NT2/D1 (cell line): ENCODE results near the gene GNG13.

Source experiments
- DNase-seq: peaks from one replicate; pipeline ENCODE4 v3.0.0-alpha.2; 2011; ENCODE audit warnings: low read depth, low spot score
- H3K27me3 ChIP-seq: 2 replicates; pipeline ENCODE4 v1.6.0; 2011; ENCODE audit warnings: mild to moderate bottlenecking; ENCODE audit not compliant: insufficient read length, insufficient read depth
- H3K36me3 ChIP-seq: 2 replicates; pipeline ENCODE4 v1.6.1; 2011; ENCODE audit warnings: mild to moderate bottlenecking, low read length, mixed read lengths; ENCODE audit not compliant: insufficient read depth, insufficient read length
- H3K4me1 ChIP-seq: 2 replicates; pipeline ENCODE4 v1.5.1; 2011; ENCODE audit not compliant: insufficient read depth, insufficient read length
- H3K4me3 ChIP-seq: 2 replicates; pipeline ENCODE4 v1.5.1; 2011; ENCODE audit warnings: low read depth; ENCODE audit not compliant: insufficient read length
- H3K9ac ChIP-seq: 2 replicates; pipeline ENCODE4 v1.6.0; 2011; ENCODE audit warnings: low read depth; ENCODE audit not compliant: insufficient read length
- H3K9me3 ChIP-seq: 2 replicates; pipeline ENCODE4 v1.5.1; 2011; ENCODE audit warnings: mild to moderate bottlenecking, low read length; ENCODE audit not compliant: insufficient read depth
- SUZ12 ChIP-seq: IDR thresholded peaks from 2 replicates; pipeline ENCODE4 v1.6.1; 2011; ENCODE audit not compliant: insufficient read length, insufficient read depth; ENCODE audit errors: extremely low read depth
- YY1 ChIP-seq: IDR thresholded peaks from 2 replicates; pipeline ENCODE4 v1.6.1; 2011; ENCODE audit not compliant: insufficient read length, insufficient read depth
- ZNF274 ChIP-seq: IDR thresholded peaks from 2 replicates; pipeline ENCODE4 v1.6.1; 2011; ENCODE audit warnings: mild to moderate bottlenecking, low read depth, low read length

Gene GNG13

GRCh38 chr16:805474-805873 is 4.9 kb upstream of the GNG13 start:
- TF ChIP-seq YY1 = no peak
- TF ChIP-seq SUZ12 = no peak
- TF ChIP-seq ZNF274 = no peak
- peaks cover 45% of the 10 kb centered on the region for H3K27me3 ChIP-seq

GRCh38 chr16:804193-805048 is 3.9 kb upstream of the GNG13 start:
- Histone ChIP-seq H3K9ac (peak overlapping the region; percentile 59), H3K4me1 (peaks cover 43% of the 10 kb centered on the region), H3K9me3 (no peaks in the 10 kb centered on the region), H3K36me3 (no peaks in the 10 kb centered on the region), H3K4me3 (no peak overlapping the region), H3K27me3 (peaks cover 52% of the 10 kb centered on the region)
- no peak for DNase-seq
- TF ChIP-seq YY1 = no peak
- TF ChIP-seq ZNF274 = no peak
- no peak for TF ChIP-seq SUZ12

More at GRCh38 chr16:805474-805873, 4.9 kb upstream of the GNG13 start:
- no peak for DNase-seq
- Histone ChIP-seq H3K4me3 (no peak overlapping the region), H3K36me3 (peaks cover 2% of the 10 kb centered on the region), H3K4me1 (peaks cover 39% of the 10 kb centered on the region), H3K9ac (peak overlapping the region; percentile 63), H3K9me3 (no peaks in the 10 kb centered on the region)

GRCh38 chr16:803754-804080 is 3.2 kb upstream of the GNG13 start:
- H3K4me3 ChIP-seq = no peak overlapping the region
- H3K36me3 ChIP-seq = peaks cover 4% of the 10 kb centered on the region
- H3K9ac ChIP-seq = peak overlapping the region; percentile 39
- H3K27me3 ChIP-seq = peaks cover 52% of the 10 kb centered on the region
- H3K9me3 ChIP-seq = no peaks in the 10 kb centered on the region
- peaks cover 46% of the 10 kb centered on the region for H3K4me1 ChIP-seq
- no peak for DNase-seq
- TF ChIP-seq ZNF274 (no peak), SUZ12 (no peak)

- Histone ChIP-seq H3K4me1 (peaks cover 46% of the 10 kb centered on the region), H3K36me3 (peaks cover 4% of the 10 kb centered on the region), H3K27me3 (peaks cover 52% of the 10 kb centered on the region), H3K9me3 (no peaks in the 10 kb centered on the region), H3K9ac (peak overlapping the region; percentile 39), H3K4me3 (no peak overlapping the region)
- DNase-seq = no peak
- no peak for TF ChIP-seq ZNF274
- TF ChIP-seq YY1 = no peak
- TF ChIP-seq SUZ12 = no peak
Measured at GRCh38 chr16:802914-803753, 2.6 kb upstream of the GNG13 start.

- H3K4me1 ChIP-seq = peaks cover 46% of the 10 kb centered on the region
- no peak overlapping the region for H3K9ac ChIP-seq
- no peak for DNase-seq
- TF ChIP-seq SUZ12 (no peak), ZNF274 (no peak), YY1 (no peak)
- H3K4me3 ChIP-seq = no peak overlapping the region
- H3K36me3 ChIP-seq = peaks cover 11% of the 10 kb centered on the region
- H3K27me3 ChIP-seq = peaks cover 52% of the 10 kb centered on the region
- no peaks in the 10 kb centered on the region for H3K9me3 ChIP-seq
Measured at GRCh38 chr16:802461-802860, 1.9 kb upstream of the GNG13 start.

GRCh38 chr16:801584-802363 is 1.2 kb upstream of the GNG13 start:
- H3K4me3 ChIP-seq = no peak overlapping the region
- no peaks in the 10 kb centered on the region for H3K9me3 ChIP-seq
- H3K27me3 ChIP-seq = peaks cover 52% of the 10 kb centered on the region
- peaks cover 17% of the 10 kb centered on the region for H3K36me3 ChIP-seq
- DNase-seq = no peak
- peak overlapping the region; percentile 37 for H3K9ac ChIP-seq
- no peak for TF ChIP-seq SUZ12
- TF ChIP-seq YY1 = no peak
- TF ChIP-seq ZNF274 = no peak
- H3K4me1 ChIP-seq = peaks cover 47% of the 10 kb centered on the region
